DMS153 treated with DMSO at 0.1 percent for 48 hours (cell line): ENCODE data around the gene EXOC4.

ENCODE experiments used
- DNase-seq: peaks from one replicate; lab custom pipeline; 2025; ENCODE audit not compliant: unreplicated experiment; lab: John Stamatoyannopoulos, UW

Gene EXOC4

DNA sequence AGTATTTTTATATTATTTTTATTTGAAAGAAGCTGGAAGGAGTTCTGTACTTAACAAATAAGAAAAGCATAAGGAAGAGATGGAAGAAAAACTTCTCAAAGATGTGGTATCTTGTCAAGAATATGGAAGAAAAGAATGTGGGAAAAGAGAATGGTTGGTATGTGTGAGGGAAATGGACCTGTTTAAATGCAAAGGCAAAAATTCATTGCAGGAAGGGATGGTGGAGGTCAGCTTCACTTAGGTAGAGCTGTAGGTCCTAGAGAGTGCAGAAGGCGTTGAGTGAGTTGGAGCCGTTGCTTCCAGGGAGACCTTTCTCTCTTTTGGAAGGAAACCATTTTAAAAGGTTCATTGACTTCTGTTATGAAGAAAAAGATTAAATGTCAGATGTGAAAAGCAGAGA, 107.3 kb downstream of the EXOC4 start:
- DNase-seq: no peak

- DNase-seq: no peak
Observed at GRCh38 chr7:133361806-133362205, 108.9 kb downstream of the EXOC4 start.

DNA sequence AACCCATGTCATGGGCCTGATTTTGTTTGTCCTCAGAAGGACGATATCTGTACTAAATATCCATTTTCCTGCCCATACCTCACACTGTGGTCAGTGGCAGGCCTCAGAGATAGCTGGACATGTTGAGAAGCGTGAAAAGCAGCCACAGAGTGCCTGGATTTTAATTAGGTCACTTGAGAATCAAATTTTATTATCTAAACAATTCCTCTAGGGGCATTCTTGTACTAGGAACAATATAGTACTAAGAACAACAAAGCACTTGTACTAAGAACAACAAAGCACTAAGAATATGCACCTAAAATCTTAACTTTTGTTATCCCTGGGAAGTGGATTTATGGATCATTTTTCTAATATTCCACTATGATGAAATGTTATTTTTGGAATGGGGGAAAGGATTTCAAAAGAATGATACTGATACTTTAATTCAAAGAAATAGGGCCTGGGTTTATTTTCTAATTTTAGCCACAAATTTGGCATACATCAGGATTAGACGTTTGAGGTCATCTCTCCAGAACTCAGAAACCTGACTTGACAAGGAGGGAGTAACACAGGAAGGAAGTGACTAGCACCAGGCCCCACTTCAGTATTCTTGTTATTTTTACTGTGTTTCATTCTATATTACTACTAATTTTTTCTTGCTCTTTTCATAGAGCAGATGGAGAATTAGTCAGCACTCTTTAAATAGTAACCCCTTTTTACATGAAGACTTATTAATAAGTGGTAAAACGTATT, 112.2 kb downstream of the EXOC4 start:
- no peak for DNase-seq

DNA sequence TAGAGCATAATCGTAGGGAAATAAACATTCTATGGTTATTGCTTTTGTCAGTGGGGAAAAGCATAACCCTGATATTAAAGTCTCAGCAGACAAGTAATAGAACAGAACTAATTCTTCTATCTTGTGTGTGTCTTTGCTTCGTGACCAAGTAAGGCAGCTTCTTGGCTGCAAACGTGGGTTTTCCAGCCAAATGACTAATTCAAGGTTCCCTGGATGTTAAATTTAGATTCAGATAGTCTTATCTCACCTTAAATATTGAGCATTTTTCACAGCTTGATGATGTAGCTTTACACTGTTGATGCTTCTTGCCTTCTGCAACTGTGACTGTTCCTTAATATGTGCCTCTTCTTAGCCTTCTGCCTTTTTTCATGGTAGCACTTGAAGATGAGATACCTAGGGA, 113.0 kb downstream of the EXOC4 start:
- DNase-seq: no peak

GRCh38 chr7:133367561-133367960, 114.7 kb downstream of the EXOC4 start:
- DNase-seq: no peak

GRCh38 chr7:133369130-133369529, 116.3 kb downstream of the EXOC4 start:
- no peak for DNase-seq

DNA sequence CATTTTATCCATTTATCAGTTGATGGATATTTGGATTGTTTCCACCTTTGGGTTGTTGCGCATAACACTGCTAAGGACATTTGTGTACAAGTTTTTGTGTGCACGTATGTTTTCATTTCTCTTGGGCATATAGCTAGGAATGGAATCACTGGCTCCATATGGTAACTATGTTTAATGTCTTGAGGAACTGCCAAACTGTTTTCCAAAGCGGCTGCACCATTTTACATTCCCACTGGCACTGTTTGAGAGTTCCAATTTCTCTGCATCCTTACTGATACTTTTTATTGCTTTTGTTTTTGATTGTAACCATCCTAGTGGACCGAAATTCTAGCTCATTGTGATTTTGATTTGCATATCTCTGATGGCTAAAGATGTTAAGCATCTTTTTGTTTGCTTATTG, 118.7 kb downstream of the EXOC4 start:
- no peak for DNase-seq

GRCh38 chr7:133372337-133372736, 119.5 kb downstream of the EXOC4 start:
- no peak for DNase-seq

GRCh38 chr7:133376514-133376913, 123.6 kb downstream of the EXOC4 start:
- no peak for DNase-seq

DNA sequence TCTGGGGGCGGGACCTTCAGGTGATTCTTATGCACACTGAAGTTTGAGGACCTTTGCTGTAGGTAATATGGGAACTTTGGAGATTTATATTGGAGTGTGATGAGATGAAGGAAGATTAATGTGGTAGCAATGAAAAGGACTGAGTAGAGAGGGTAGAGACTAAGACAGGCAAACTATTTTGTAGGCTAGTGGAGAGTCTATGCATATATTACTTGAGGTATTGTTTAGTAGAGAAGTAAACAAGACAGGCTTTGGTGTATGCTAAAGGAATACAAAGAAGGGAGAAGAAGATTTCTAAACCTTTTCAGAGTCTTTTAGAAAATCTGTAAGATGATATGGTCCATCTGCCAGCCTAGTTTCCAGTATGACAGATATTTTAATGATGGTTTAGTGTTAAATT, 129.1 kb downstream of the EXOC4 start:
- no peak for DNase-seq

DNA sequence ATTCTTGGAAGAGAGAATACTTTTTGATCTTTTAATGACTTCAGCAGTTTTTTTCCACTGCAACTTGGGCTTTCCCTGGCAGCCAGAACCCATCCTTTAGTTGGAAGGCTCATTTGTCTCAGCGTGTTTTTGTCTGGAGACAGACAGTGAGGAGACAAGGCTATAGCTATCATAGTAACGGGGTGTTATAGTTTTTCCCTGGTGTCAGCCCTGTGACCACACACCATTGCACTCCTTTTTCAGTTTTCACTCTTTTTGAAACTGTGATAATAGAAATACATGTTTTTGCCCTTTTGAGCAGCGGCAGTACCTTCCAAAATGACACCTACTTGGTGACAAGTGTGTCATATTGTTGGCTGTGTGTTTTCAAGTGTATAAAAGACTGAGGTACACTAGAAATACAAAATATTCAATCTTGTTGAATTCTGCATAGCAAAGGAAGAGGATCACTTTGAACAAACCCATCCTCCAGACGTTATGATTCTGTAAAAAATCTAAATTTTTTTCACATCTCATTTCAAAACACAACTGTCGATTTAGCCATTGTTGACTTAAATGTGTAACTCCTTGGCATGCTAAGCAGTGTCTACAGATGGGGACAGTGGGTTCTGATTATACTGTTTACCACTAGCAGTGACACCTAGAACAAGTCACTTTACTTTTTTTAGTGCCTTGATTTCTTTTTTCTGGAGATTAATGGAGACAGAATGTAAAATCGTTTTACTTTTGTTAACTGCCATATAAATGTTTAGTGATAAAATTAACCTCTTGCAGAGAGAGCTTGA, 130.1 kb downstream of the EXOC4 start:
- no peak for DNase-seq

GRCh38 chr7:133386205-133386604, 133.3 kb downstream of the EXOC4 start:
- no peak for DNase-seq

GRCh38 chr7:133389727-133390126, 136.8 kb downstream of the EXOC4 start:
- DNase-seq: no peak

DNA sequence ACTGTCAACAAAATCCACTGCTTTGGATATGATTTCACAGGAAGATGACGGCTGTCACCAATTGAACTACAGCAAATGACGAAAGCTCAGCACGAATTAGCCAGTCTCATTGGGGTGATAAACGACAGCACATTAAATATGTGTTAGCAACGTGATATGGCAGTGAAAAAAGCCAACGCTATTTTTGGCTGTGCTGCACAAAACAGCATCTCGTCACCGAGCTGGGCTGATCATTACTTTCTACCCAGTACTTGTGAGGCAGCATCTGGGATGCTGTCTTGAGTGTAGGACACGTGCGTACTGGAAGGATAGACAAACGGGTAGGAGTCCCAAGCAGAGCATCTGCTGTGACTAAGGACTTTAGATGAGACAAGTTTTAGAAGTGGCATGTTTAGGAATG, 138.3 kb downstream of the EXOC4 start:
- DNase-seq: no peak

DNA sequence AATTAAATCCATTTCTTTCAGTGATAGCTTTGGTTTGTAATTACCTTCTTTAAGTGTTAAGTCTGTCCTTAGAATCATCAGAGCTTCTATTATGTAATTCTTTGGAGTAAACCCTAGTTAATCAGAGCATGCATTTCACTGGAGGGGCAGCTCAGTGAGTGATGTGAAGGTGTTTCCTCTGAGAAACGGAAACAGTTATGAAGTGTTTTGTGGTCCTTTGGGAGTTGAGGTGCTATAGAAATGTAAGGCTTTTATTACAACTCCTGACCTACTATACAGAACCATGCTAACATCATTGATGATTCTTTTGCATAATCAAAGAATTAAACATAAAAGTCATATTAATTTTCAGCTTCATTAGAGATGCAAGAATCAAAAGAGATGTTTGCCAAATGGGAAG, 141.5 kb downstream of the EXOC4 start:
- DNase-seq: no peak

- no peak for DNase-seq
Observed at GRCh38 chr7:133395551-133395950, 142.7 kb downstream of the EXOC4 start.

GRCh38 chr7:133398506-133398905, 145.6 kb downstream of the EXOC4 start:
- DNase-seq: no peak

DNA sequence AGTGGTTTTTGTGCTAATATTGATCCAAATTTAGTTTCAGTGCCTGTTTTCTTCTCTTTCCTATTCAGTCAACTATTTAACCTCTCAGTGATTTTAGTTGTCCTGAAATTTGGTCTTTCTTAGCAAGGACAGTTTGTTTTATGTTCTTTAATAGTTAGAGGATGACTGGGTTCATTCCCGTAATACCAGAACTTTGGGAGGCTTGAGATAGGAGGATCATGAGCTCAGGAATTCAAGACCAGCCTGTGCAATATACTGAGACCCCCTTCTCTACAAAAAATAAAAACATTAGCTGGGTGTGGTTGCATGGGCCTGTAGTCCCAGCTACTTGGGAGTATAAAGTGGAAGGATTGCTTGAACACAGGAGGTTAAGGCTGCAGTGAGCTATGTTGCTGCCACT, 148.3 kb downstream of the EXOC4 start:
- no peak for DNase-seq

- DNase-seq: no peak
Observed at GRCh38 chr7:133408212-133408611, 155.3 kb downstream of the EXOC4 start.

- DNase-seq: no peak
Observed at GRCh38 chr7:133409421-133409820, 156.5 kb downstream of the EXOC4 start.

- no peak for DNase-seq
Observed at GRCh38 chr7:133409966-133410365, 157.1 kb downstream of the EXOC4 start.

DNA sequence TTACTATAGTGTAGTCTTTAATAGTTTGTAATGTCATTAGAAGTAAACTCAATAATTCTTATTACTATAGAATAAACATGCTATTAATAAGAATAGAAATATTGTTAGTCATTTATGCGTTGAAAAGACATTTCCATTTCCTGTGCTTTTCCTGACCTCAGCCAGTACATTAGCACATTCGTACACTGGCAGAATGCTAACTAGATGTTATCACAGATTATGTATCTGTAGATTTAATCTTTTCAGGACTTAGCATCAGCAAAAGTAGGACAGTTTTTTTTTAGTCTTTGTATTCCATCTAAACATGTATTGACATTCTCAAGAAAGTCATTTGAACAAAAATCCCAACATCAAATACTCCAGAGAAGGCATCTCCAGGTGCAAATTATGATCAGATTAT, 158.5 kb downstream of the EXOC4 start:
- DNase-seq: no peak

DNA sequence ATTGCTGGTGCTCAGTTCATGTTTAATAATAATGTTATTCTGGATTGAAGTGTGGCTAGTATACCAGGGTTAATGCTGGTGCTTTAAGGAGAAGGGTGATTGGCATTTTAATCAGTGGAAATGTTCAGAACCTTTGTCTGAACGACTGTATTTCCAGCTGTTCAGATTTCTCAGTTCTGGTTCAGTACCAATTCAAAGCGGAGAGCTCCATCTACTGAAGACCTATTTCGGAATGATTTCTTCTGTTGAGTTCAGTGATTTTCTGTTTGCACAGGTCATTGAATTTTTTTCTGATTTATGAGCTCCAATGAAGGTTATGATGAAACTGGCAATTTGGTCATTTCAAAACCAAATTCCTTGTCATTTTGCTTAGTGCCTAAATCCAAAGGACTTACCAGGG, 160.1 kb downstream of the EXOC4 start:
- DNase-seq: no peak
